GM10248 (cell line): ENCODE results near the gene SEC11C.
A peak's percentile ranks its signal among the peaks of the same experiment; 100 is the strongest.
"Not testable (repeated sequence)": the region's sequence is repeated elsewhere in the genome, so short reads cannot be mapped to it uniquely, and the experiment has no call there.

Experiments used
- CTCF ChIA-PET: fragments of 300-600 bp; sonication (Branson Sonifier 250); formaldehyde crosslinking; extraction: SDS; loops from one replicate; lab custom pipeline; 2021; ENCODE audit warnings: antibody characterized with exemption; lab: Yijun Ruan, JAX
- POLR2A ChIA-PET: fragments of 350-650 bp; sonication (Branson Sonifier 250); formaldehyde crosslinking; extraction: SDS; loops from one replicate; lab custom pipeline; 2020; ENCODE audit warnings: antibody characterized with exemption; lab: Yijun Ruan, JAX
- DNase-seq: peaks from one replicate; pipeline ENCODE4 v3.0.0; 2012; ENCODE audit errors: extremely low spot score
- TF ChIP-seq, protein P1 (sequence below): IDR thresholded peaks from 2 replicates; pipeline ENCODE4 v1.5.1; 2012; ENCODE audit warnings: mild to moderate bottlenecking, low read depth; ENCODE audit errors: extremely low read depth, missing control alignments, control extremely low read depth

The SEC11C gene

DNA sequence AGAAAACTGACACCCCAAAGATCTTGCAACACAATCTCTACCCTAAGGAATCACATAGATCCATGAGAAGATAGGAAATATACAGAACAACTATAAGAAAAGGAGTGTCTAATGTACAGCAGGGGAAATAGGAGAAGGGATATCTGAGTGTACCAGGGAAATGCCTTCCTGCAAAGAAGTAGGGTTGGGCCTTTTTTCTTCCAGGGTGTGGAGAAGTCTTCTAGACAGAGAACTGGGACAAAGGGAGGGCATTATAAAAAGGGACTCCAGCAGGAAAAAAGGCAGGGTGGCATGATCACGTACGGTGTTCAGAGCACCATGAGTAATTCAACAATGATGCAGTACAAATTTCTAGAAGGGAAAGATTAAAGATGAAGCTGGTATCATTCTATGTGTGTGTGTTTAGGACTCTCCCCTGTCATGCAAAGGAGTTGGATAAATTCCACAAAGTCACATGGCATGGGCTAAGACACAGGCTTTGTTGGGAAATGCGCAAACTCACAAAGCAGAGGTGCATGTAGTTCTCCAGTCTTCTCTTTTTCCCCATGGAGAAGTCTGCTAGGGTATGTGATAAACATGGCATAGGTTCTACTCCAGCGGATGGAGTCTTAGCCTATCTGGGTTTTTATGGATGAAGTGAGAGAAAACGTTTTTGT is 6.7 kb upstream of the SEC11C start:
- no peak for DNase-seq
- ChIA-PET POLR2A (no interaction called here), CTCF (interaction anchor here (0.7 to 2.1 kb wide), 4 partner anchors 13 to 369 kb away, joined by 3 to 5 read pairs (median 4); no protein-coding TSS in a partner anchor)
- TF ChIP-seq, protein P1, sequence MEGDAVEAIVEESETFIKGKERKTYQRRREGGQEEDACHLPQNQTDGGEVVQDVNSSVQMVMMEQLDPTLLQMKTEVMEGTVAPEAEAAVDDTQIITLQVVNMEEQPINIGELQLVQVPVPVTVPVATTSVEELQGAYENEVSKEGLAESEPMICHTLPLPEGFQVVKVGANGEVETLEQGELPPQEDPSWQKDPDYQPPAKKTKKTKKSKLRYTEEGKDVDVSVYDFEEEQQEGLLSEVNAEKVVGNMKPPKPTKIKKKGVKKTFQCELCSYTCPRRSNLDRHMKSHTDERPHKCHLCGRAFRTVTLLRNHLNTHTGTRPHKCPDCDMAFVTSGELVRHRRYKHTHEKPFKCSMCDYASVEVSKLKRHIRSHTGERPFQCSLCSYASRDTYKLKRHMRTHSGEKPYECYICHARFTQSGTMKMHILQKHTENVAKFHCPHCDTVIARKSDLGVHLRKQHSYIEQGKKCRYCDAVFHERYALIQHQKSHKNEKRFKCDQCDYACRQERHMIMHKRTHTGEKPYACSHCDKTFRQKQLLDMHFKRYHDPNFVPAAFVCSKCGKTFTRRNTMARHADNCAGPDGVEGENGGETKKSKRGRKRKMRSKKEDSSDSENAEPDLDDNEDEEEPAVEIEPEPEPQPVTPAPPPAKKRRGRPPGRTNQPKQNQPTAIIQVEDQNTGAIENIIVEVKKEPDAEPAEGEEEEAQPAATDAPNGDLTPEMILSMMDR, result no peak

DNA sequence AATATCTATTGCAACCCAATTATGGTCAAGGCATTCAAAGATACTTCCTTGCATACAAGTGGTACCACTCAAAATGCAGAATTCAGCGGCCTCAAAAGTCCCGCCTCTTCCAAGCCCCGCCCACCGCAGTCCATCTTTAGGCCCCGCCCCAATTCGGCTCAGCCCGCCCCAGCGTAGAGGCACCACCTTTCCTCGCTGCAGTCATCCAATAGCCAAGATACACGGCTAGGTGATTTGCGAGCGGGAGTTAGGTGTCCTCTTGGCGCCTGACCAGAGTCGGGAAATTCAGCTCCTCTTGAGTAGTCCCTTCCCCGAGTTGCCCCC is 431 bp upstream of the SEC11C start:
- DNase-seq, result peak; percentile 94
- POLR2A ChIA-PET, result no interaction called here
- TF ChIP-seq, protein P1, result no peak
- CTCF ChIA-PET, result interaction anchor here (1.1 kb wide), 1 partner anchor 217 kb away, joined by 3 read pairs; no protein-coding TSS in a partner anchor

DNA sequence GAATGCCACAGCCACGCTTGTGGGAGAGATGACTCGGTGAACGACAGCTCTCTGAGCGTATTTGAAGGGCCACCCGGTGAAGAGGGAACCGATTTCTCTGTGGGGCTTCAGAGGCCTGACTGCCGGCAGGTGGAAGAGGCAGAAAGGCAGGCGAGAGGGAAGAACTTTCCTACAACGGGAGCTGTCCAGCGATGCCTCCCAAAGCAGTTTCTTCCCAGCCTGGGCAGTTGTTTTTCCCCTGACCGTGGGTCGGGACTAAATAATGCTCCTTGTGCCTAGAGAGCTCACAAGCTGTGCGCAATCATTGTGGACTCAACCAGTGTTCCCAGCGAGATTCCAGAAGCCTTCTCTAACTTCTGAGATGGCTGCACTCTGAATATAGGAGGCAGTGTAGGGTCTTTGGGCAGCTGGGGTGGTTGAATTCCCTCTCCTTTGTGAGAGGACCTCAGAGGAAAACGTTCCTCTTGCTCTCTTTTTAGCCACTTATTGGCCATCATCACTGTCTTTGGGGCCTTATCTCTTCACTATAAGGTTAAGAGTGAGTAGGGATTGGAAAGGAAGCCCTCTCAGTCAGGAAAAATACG is 710 bp downstream of the SEC11C start:
- DNase-seq, result peak; percentile 16
- ChIA-PET CTCF (interaction anchor here (0.7 to 2.8 kb wide), 5 partner anchors 20 to 70 kb away, joined by 3 to 8 read pairs (median 5); no protein-coding TSS in a partner anchor), POLR2A (interaction anchor here (0.7 kb wide), 1 partner anchor 75 kb away, joined by 3 read pairs; no protein-coding TSS in a partner anchor)
- TF ChIP-seq, protein P1, result no peak

DNA sequence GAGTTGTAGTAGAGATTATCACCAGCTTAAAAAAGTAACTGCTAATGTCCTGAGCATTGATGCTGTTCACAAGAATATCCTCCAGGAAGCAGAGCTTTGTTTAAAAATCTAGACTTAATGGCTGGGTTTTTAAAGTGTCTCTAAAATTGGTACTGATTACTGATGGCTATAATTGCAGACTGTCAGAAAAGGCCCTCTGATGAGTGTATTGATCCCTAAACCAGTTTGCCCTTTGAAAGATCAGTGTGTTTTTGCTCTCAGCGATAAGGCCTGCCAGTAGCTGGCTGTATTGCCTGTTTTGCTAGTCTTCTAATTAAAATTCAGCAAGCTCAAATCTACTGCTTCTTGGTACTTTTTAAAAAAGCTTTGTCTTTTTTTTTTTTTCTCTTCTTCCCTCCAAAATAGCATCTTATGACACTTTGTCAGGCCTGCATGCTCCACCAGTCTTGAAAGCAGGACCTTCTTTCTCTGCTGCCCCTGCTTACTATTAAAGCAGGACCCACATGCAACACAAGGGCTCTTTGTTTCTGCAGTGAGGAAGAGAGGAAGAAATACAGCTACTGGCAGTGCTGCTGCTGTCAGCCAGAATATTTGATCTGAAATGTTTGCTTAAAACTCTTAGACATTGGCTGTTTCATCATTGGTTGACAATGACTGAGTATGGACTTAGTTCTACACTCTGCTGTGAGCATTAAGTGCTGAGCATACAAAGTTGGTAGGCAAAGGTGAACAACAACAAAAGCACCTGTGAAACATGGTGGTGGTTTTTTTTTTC is 1.8 kb downstream of the SEC11C start:
- DNase-seq, result no peak
- ChIA-PET POLR2A (no interaction called here), CTCF (interaction anchor here (0.9 to 2.8 kb wide), 9 partner anchors 16 to 368 kb away, joined by 3 to 8 read pairs (median 4); no protein-coding TSS in a partner anchor)
- TF ChIP-seq, protein P1, result no peak

DNA sequence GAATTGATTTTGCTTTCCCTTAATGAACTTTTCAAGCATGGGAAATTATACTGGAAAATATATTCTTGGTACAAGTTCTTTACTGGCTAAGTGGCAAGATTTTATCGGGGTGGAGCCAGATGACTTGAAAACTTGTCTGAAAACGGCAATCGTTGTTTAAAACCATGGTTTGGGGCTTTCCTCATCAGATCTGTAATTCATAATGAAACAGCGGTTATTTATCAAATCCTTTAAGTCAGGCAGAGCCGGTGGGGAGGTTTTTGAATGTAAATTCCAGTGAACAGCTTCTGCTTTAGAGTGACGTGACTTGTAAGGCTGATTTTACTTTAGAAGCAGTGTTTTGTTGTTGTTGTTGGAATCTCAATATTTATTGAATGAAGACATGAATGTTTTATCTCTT is 2.6 kb downstream of the SEC11C start:
- ChIA-PET POLR2A (no interaction called here), CTCF (interaction anchor here (1.2 to 2.8 kb wide), 6 partner anchors 15 to 369 kb away, joined by 3 to 8 read pairs (median 4); no protein-coding TSS in a partner anchor)
- TF ChIP-seq, protein P1, result no peak
- DNase-seq, result peak; percentile 50

DNA sequence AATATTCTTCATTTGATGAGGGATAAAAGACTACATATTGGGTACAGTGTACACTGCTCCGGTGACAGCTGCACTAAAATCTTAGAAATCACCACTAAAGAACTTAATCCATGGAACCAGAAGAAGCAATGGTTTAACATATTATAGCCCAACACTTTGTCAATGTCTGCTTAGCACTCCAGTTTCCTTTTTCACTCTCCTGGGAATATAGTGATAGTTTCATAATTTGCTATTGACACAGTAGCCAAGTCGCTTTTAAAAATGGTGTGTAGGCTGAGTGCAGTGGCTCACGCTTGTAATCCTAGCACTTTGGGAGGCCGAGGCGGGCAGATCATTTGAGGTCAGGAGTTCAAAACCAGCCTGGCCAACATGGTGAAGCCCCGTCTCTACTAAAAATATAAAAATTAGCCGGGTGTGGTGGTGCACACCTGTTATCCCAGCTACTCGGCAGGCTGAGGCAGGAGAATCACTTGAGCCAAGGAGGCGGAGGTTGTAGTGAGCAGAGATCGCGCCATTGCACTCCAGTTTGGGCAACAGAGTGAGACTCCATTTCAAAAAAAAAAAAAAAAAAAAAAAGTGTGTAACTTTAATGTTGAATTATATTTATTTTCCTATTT is 3.2 kb downstream of the SEC11C start:
- not testable (repeated sequence) for DNase-seq
- ChIA-PET POLR2A (interaction anchor here (0.7 kb wide), 1 partner anchor 918 kb away, joined by 6 read pairs; no protein-coding TSS in a partner anchor), CTCF (interaction anchor here (1.4 to 2.8 kb wide), 3 partner anchors 15 to 257 kb away, joined by 3 to 8 read pairs (median 4); no protein-coding TSS in a partner anchor)
